A549 (cell line): ENCODE data around the gene ADAMTS14.

ENCODE experiments used
- CHD2 ChIP-seq: fragments of 150-350 bp; IDR thresholded peaks from 2 replicates; pipeline ENCODE4 v1.6.1; 2014; ENCODE audit warnings: low read length; ENCODE audit not compliant: partially characterized antibody
- MAZ ChIP-seq: fragments of 150-350 bp; IDR thresholded peaks from 2 replicates; pipeline ENCODE4 v1.6.1; 2014; ENCODE audit warnings: antibody characterized with exemption, low read depth, low read length, borderline replicate concordance
- POLR2A ChIP-seq: IDR thresholded peaks from 2 replicates; pipeline ENCODE4 v1.6.1; 2012; ENCODE audit warnings: mild to moderate bottlenecking, low read length
- REST ChIP-seq: fragments of 200-600 bp; sonication (generic); IDR thresholded peaks from 2 replicates; pipeline ENCODE4 v1.6.1; 2016; ENCODE audit warnings: antibody characterized with exemption, mild to moderate bottlenecking, moderate library complexity
- TP53 ChIP-seq: fragments of 250-450 bp; sonication (Bioruptor Pico); IDR thresholded peaks from 2 replicates; pipeline ENCODE4 v1.5.0; 2021; ENCODE audit warnings: mild to moderate bottlenecking, moderate library complexity
- TF ChIP-seq, protein P1 (sequence below): fragments of >200 bp; sonication (Bioruptor Twin); formaldehyde crosslinking; IDR thresholded peaks from 3 replicates; pipeline ENCODE4 v1.5.1; 2016

DNA sequence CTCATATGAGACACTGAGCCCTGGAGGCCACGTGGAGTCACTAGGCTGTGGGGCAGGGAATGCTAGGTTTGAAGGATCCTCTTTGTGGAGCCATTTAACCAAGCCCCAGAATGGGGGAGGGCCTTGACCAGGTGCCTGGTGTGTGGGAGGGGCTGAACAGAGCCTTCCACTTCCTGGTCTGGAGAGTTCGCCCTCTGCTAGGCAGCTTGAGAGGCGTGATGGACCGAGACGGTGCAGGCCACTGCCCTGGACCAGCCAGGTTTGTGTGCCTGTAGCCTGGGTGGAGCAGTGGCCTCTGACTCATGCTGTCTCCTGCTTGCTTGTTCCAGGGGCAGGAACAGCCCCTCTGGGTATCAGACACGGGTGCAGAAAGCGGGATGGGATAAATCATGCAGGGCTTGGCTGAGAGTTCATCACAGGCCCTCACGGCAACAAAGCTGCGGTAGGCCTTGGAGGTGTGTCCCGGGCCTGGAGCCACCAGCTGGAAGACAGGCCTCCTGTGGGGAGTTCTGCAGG, 27.4 kb downstream of the ADAMTS14 start:
- TF ChIP-seq REST = no peak
- no peak for TF ChIP-seq MAZ
- TF ChIP-seq, protein P1, sequence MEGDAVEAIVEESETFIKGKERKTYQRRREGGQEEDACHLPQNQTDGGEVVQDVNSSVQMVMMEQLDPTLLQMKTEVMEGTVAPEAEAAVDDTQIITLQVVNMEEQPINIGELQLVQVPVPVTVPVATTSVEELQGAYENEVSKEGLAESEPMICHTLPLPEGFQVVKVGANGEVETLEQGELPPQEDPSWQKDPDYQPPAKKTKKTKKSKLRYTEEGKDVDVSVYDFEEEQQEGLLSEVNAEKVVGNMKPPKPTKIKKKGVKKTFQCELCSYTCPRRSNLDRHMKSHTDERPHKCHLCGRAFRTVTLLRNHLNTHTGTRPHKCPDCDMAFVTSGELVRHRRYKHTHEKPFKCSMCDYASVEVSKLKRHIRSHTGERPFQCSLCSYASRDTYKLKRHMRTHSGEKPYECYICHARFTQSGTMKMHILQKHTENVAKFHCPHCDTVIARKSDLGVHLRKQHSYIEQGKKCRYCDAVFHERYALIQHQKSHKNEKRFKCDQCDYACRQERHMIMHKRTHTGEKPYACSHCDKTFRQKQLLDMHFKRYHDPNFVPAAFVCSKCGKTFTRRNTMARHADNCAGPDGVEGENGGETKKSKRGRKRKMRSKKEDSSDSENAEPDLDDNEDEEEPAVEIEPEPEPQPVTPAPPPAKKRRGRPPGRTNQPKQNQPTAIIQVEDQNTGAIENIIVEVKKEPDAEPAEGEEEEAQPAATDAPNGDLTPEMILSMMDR = no peak
- TF ChIP-seq POLR2A = no peak
- no peak for TF ChIP-seq CHD2
- TF ChIP-seq TP53 = no peak
